WTC11 (cell line): ENCODE results near the gene SKI. TPM values are rescaled to one million over a fixed set of nuclear protein-coding genes. Genes with fewer than 3 reads are reported as not detected.

Source experiments
- ATAC-seq: fragments of 200-7000 bp; cut with Tn5 transposase; 2 replicates; pipeline ENCODE4 v1.10.0; 2021; ENCODE audit warnings: mild to moderate bottlenecking, moderate library complexity
- CTCF ChIA-PET: fragments of 300-600 bp; sonication (Branson Sonifier 250); formaldehyde crosslinking; loops from one replicate; lab custom pipeline; 2021; ENCODE audit warnings: antibody characterized with exemption; lab: Charles Lee
- POLR2A ChIA-PET: fragments of 350-600 bp; sonication (Branson Sonifier 250); formaldehyde crosslinking; loops from one replicate; lab custom pipeline; 2021; ENCODE audit warnings: antibody characterized with exemption; lab: Charles Lee
- DNase-seq: peaks from one replicate; pipeline ENCODE4 v3.0.0; 2021; ENCODE audit warnings: low spot score
- H3K27ac Mint-ChIP-seq: 2 replicates; pipeline ENCODE4 v1.8.0; 2021; ENCODE audit warnings: mixed read lengths
- H3K27me3 Mint-ChIP-seq: 2 replicates; pipeline ENCODE4 v1.8.0; 2021; ENCODE audit warnings: low read depth, mild to moderate bottlenecking, moderate library complexity, mixed read lengths
- H3K36me3 Mint-ChIP-seq: 2 replicates; pipeline ENCODE4 v1.8.0; 2021; ENCODE audit warnings: mixed read lengths
- H3K4me1 Mint-ChIP-seq: 2 replicates; pipeline ENCODE4 v1.8.0; 2022; ENCODE audit warnings: mixed read lengths
- H3K4me3 Mint-ChIP-seq: 2 replicates; pipeline ENCODE4 v1.8.0; 2021; ENCODE audit warnings: mild to moderate bottlenecking, moderate library complexity, mixed read lengths
- H3K9me3 Mint-ChIP-seq: 2 replicates; pipeline ENCODE4 v1.8.0; 2021; ENCODE audit warnings: mixed read lengths
- ARID4B ChIP-seq: sonication (generic); formaldehyde crosslinking; IDR thresholded peaks from 2 replicates; pipeline ENCODE4 v1.8.0; 2023; ENCODE audit warnings: missing genetic modification reagents, mild to moderate bottlenecking, borderline replicate concordance
- CREB1 ChIP-seq: sonication (generic); formaldehyde crosslinking; IDR thresholded peaks from 2 replicates; pipeline ENCODE4 v1.8.0; 2023; ENCODE audit warnings: mild to moderate bottlenecking, missing genetic modification reagents
- ETV6 ChIP-seq: sonication (generic); formaldehyde crosslinking; IDR thresholded peaks from 2 replicates; pipeline ENCODE4 v1.8.1; 2022; ENCODE audit warnings: mild to moderate bottlenecking, missing genetic modification reagents
- FOXP1 ChIP-seq: sonication (generic); formaldehyde crosslinking; IDR thresholded peaks from 2 replicates; pipeline ENCODE4 v1.8.0; 2022; ENCODE audit warnings: missing genetic modification reagents, mild to moderate bottlenecking, moderate library complexity, borderline replicate concordance
- GRHL2 ChIP-seq: fragments of 250-450 bp; sonication (Bioruptor Pico); IDR thresholded peaks from 2 replicates; pipeline ENCODE4 v1.8.0; 2022; ENCODE audit warnings: mild to moderate bottlenecking, moderate library complexity; ENCODE audit not compliant: insufficient replicate concordance, severe bottlenecking
- JAZF1 ChIP-seq: fragments of 250-450 bp; sonication (Bioruptor Pico); IDR thresholded peaks from 2 replicates; pipeline ENCODE4 v1.9.0; 2021; ENCODE audit warnings: moderate library complexity, mild to moderate bottlenecking, inconsistent platforms
- JUN ChIP-seq: sonication (generic); formaldehyde crosslinking; IDR thresholded peaks from 2 replicates; pipeline ENCODE4 v1.8.0; 2023; ENCODE audit warnings: mild to moderate bottlenecking, missing genetic modification reagents
- NFATC4 ChIP-seq: fragments of 250-450 bp; sonication (Bioruptor Pico); IDR thresholded peaks from 2 replicates; pipeline ENCODE4 v1.9.0; 2021; ENCODE audit warnings: mild to moderate bottlenecking
- NR2C2 ChIP-seq: sonication (generic); formaldehyde crosslinking; IDR thresholded peaks from 2 replicates; pipeline ENCODE4 v1.8.0; 2022; ENCODE audit warnings: mild to moderate bottlenecking, missing genetic modification reagents
- SMAD4 ChIP-seq: sonication (generic); formaldehyde crosslinking; IDR thresholded peaks from 2 replicates; pipeline ENCODE4 v1.8.0; 2022; ENCODE audit warnings: mild to moderate bottlenecking, missing genetic modification reagents
- ZBTB43 ChIP-seq: sonication (generic); formaldehyde crosslinking; IDR thresholded peaks from 2 replicates; pipeline ENCODE4 v1.8.1; 2023; ENCODE audit warnings: mild to moderate bottlenecking, missing genetic modification reagents
- ZNF121 ChIP-seq: sonication (generic); formaldehyde crosslinking; IDR thresholded peaks from 2 replicates; pipeline ENCODE4 v1.8.0; 2023; ENCODE audit warnings: missing genetic modification reagents
- ZNF281 ChIP-seq: sonication (generic); formaldehyde crosslinking; IDR thresholded peaks from 2 replicates; pipeline ENCODE4 v1.8.0; 2023; ENCODE audit warnings: mild to moderate bottlenecking, missing genetic modification reagents
- ZNF317 ChIP-seq: sonication (generic); formaldehyde crosslinking; IDR thresholded peaks from 2 replicates; pipeline ENCODE4 v1.8.1; 2023; ENCODE audit warnings: low read depth, mild to moderate bottlenecking, moderate library complexity, missing genetic modification reagents, borderline replicate concordance
- total RNA-seq: library from RNA; stranded (reverse); gene quantifications from 3 replicates; pipeline ENCODE4 v1.2.3, GENCODE V29; 2021
- TF ChIP-seq, protein P1 (sequence below): sonication (generic); formaldehyde crosslinking; IDR thresholded peaks from 2 replicates; pipeline ENCODE4 v1.8.0; 2022; ENCODE audit warnings: mild to moderate bottlenecking, missing genetic modification reagents
- TF ChIP-seq, protein P2 (sequence below): fragments of 250-450 bp; sonication (Bioruptor Pico); IDR thresholded peaks from 2 replicates; pipeline ENCODE4 v2.1.2; 2022; ENCODE audit warnings: mild to moderate bottlenecking, moderate library complexity

The SKI gene
- total RNA-seq, 1 experiment from 2014 or later, result 88.6 TPM

DNA sequence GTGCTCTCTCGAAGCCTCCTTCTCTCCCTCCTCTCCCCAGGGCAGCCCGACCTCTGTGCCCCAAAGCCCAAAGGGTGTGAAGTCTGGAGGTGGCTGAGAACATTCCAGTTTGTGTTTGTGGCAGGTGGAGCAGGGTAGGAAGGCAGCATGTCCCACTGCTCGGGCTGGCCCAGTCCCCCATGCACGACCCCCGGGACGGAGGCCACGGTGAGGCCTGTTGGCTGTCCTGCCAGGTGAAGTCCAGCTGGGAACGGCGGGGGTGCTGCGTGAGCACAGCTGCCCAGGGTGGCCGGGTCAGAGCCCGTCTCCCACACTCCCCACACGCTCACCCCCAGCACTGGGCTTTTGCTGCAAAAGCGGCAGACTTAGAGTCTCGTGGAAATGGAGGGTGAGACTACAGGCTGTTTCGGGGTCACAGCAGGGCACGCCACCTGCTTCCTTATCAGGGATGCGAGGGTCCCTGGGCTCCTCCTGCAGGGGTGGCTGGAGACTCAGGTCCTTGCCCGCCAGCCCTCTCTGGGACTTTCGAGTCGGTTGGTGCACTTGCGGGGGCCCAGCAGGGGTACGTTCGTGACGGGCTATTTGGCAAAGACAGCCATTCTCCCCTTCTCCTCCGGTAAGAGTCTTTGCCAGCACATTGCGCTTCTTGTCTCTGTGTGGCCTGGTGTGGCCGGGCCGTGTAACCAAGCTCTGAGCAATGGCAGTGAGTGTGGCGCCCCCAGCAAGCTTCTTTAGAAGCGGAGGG lies 123.0 kb downstream of the SKI start (continued):
- TF ChIP-seq ARID4B (CRISPR knock-in tag) (no peak), ZNF317 (CRISPR knock-in tag) (no peak), JAZF1 (CRISPR knock-in tag) (no peak), ZNF281 (no peak), ZNF121 (no peak), GRHL2 (CRISPR knock-in tag) (no peak)

- no peaks in the 10 kb centered on the region for H3K4me1 Mint-ChIP-seq
These were observed 123.6 kb downstream of the SKI start for GRCh38 chr1:2351723-2352122.

GRCh38 chr1:2352341-2352896 lies 124.3 kb downstream of the SKI start:
- no peak for TF ChIP-seq CREB1 (CRISPR knock-in tag)
- no peak for TF ChIP-seq ZBTB43 (CRISPR knock-in tag)
- TF ChIP-seq JUN (CRISPR knock-in tag), result no peak
- TF ChIP-seq, all 79 proteins: peak for 0
- no peaks in the 10 kb centered on the region for H3K36me3 Mint-ChIP-seq
- ChIA-PET POLR2A (no interaction called here), CTCF (interaction anchor here (0.8 to 2.2 kb wide), 3 partner anchors 29 to 178 kb away, joined by 3 to 11 read pairs (median 8); no protein-coding TSS in a partner anchor)
- H3K4me3 Mint-ChIP-seq, result no peak overlapping the region
- H3K9me3 Mint-ChIP-seq, result no peaks in the 10 kb centered on the region
- H3K4me1 Mint-ChIP-seq, result no peaks in the 10 kb centered on the region
- no peak for ATAC-seq
- no peaks in the 10 kb centered on the region for H3K27me3 Mint-ChIP-seq
- H3K27ac Mint-ChIP-seq, result no peak overlapping the region
- no peak for DNase-seq

More at GRCh38 chr1:2351723-2352122, 123.6 kb downstream of the SKI start:
- Mint-ChIP-seq H3K9me3 (no peaks in the 10 kb centered on the region), H3K4me3 (no peak overlapping the region), H3K36me3 (no peaks in the 10 kb centered on the region), H3K27ac (peak overlapping the region; percentile 3; the same call in 1 of the 2 replicates), H3K27me3 (no peaks in the 10 kb centered on the region)
- ChIA-PET CTCF (interaction anchor here (0.8 to 2.2 kb wide), 4 partner anchors 30 to 177 kb away, joined by 3 to 11 read pairs (median 6); partner anchors contain the start of gene FAAP20), POLR2A (no interaction called here)
- no peak for ATAC-seq
- TF ChIP-seq, protein P1, sequence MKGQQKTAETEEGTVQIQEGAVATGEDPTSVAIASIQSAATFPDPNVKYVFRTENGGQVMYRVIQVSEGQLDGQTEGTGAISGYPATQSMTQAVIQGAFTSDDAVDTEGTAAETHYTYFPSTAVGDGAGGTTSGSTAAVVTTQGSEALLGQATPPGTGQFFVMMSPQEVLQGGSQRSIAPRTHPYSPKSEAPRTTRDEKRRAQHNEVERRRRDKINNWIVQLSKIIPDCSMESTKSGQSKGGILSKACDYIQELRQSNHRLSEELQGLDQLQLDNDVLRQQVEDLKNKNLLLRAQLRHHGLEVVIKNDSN (CRISPR knock-in tag), result no peak
- no peak for TF ChIP-seq NFATC4 (CRISPR knock-in tag)
- TF ChIP-seq NR2C2 (CRISPR knock-in tag), result no peak
- no peak for TF ChIP-seq FOXP1 (CRISPR knock-in tag)
- TF ChIP-seq, protein P2, sequence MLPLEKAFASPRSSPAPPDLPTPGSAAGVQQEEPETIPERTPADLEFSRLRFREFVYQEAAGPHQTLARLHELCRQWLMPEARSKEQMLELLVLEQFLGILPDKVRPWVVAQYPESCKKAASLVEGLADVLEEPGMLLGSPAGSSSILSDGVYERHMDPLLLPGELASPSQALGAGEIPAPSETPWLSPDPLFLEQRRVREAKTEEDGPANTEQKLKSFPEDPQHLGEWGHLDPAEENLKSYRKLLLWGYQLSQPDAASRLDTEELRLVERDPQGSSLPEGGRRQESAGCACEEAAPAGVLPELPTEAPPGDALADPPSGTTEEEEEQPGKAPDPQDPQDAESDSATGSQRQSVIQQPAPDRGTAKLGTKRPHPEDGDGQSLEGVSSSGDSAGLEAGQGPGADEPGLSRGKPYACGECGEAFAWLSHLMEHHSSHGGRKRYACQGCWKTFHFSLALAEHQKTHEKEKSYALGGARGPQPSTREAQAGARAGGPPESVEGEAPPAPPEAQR, result no peak
- TF ChIP-seq SMAD4 (CRISPR knock-in tag), result no peak
- TF ChIP-seq ETV6 (CRISPR knock-in tag), result no peak
- DNase-seq, result no peak
